ENCODE measurements around the gene STAB1.

DNA sequence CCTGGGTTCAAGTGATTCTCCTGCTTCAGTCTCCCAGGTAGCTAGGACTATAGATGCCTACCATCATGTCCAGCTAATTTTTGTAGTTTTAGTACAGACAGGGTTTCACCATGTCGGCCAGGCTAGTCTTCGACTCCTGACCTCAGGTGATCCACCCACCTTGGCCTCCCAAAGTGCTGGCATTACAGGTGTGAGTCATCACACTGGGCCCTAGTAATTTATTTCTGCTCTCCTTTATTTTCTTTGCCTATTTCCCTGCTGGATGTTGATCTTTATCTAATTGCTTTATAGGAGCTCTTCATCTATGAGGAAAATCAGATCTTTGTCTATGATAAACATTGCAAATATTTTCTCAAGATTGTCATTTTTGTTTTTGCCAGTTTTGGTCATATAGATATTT is 72.9 kb downstream of the STAB1 start:
- TF ChIP-seq EZH2 (IDR thresholded peaks at IDR 0.05; ENCODE audit: borderline replicate concordance): no peak
- TF ChIP-seq, protein P1, sequence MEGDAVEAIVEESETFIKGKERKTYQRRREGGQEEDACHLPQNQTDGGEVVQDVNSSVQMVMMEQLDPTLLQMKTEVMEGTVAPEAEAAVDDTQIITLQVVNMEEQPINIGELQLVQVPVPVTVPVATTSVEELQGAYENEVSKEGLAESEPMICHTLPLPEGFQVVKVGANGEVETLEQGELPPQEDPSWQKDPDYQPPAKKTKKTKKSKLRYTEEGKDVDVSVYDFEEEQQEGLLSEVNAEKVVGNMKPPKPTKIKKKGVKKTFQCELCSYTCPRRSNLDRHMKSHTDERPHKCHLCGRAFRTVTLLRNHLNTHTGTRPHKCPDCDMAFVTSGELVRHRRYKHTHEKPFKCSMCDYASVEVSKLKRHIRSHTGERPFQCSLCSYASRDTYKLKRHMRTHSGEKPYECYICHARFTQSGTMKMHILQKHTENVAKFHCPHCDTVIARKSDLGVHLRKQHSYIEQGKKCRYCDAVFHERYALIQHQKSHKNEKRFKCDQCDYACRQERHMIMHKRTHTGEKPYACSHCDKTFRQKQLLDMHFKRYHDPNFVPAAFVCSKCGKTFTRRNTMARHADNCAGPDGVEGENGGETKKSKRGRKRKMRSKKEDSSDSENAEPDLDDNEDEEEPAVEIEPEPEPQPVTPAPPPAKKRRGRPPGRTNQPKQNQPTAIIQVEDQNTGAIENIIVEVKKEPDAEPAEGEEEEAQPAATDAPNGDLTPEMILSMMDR (IDR thresholded peaks at IDR 0.05; ENCODE audit: poor library complexity): no peak
